Left ventricle myocardium inferior (tissue), 1 donor: ENCODE results near the gene GYS2. TPM values are rescaled to one million over a fixed set of nuclear protein-coding genes. Genes with fewer than 3 reads are reported as not detected.

Source experiments
- DNase-seq: peaks from one replicate; pipeline ENCODE4 v3.0.0-alpha.2; 2020
- H3K27ac ChIP-seq: fragments of 200-600 bp; replicated peaks from 2 replicates; pipeline ENCODE4 v1.8.0; 2021
- H3K27me3 ChIP-seq: fragments of 200-600 bp; 2 replicates; pipeline ENCODE4 v1.8.0; 2021; ENCODE audit warnings: low read depth
- H3K36me3 ChIP-seq: fragments of 200-600 bp; 2 replicates; pipeline ENCODE4 v1.8.0; 2021
- H3K4me1 ChIP-seq: fragments of 200-600 bp; 2 replicates; pipeline ENCODE4 v1.8.0; 2021
- H3K4me3 ChIP-seq: fragments of 200-600 bp; 2 replicates; pipeline ENCODE4 v1.8.0; 2021; ENCODE audit warnings: mild to moderate bottlenecking, moderate library complexity
- H3K9me3 ChIP-seq: fragments of 200-600 bp; replicated peaks from 2 replicates; pipeline ENCODE4 v1.8.0; 2021
- CTCF ChIP-seq: fragments of 200-600 bp; IDR thresholded peaks from 2 replicates; pipeline ENCODE4 v1.8.0; 2021; ENCODE audit warnings: antibody characterized with exemption, mild to moderate bottlenecking, borderline replicate concordance
- intact Hi-C: fragments of 100-400 bp; cut with micrococcal nuclease; formaldehyde crosslinking; loops from one replicate; pipeline ENCODE4 v1.11.0; 2022
- total RNA-seq: library from RNA; stranded (reverse); fragmentation: NEBNext Ultra II Directional; extraction: Animal tissue kit (Norgen Biotek cat#: 25700); gene quantifications from one replicate; pipeline ENCODE4 v1.2.1, GENCODE V29; 2021
- donor health status: DM: no; HTN: yes; CAD: no; lungs with severe emphysema.

Gene GYS2
- total RNA-seq, 1 donor from 2014 or later, result not detected

GRCh38 chr12:21502872-21503271 is 101.8 kb downstream of the GYS2 start:
- Histone ChIP-seq H3K4me1 (peaks cover 76% of the 10 kb centered on the region), H3K36me3 (peaks cover 11% of the 10 kb centered on the region), H3K4me3 (peak overlapping the region; percentile 94), H3K27me3 (no peaks in the 10 kb centered on the region), H3K9me3 (no peaks in the 10 kb centered on the region), H3K27ac (no peak overlapping the region)
- TF ChIP-seq CTCF, result no peak
- intact Hi-C loops, result loop anchor here (5.0 to 10.0 kb wide), 2 partner anchors 172 to 389 kb away; no protein-coding TSS in a partner anchor
- DNase-seq, result no peak

- no peak for TF ChIP-seq CTCF
- no peak for DNase-seq
- peak overlapping the region; percentile 94 for H3K4me3 ChIP-seq
- H3K36me3 ChIP-seq, result peaks cover 14% of the 10 kb centered on the region
- no peaks in the 10 kb centered on the region for H3K9me3 ChIP-seq
- no peaks in the 10 kb centered on the region for H3K27me3 ChIP-seq
- H3K4me1 ChIP-seq, result peaks cover 76% of the 10 kb centered on the region
- H3K27ac ChIP-seq, result peak overlapping the region; percentile 87
- intact Hi-C loops, result loop anchor here (5.0 to 10.0 kb wide), 2 partner anchors 173 to 390 kb away; no protein-coding TSS in a partner anchor
These were observed 102.5 kb downstream of the GYS2 start for GRCh38 chr12:21502164-21502496.

- peaks cover 20% of the 10 kb centered on the region for H3K36me3 ChIP-seq
- H3K4me1 ChIP-seq, result peaks cover 76% of the 10 kb centered on the region
- H3K4me3 ChIP-seq, result peak within 1 kb of the TSS; percentile 94
- no peaks in the 10 kb centered on the region for H3K27me3 ChIP-seq
- DNase-seq, result peak; percentile 91
- no peak for TF ChIP-seq CTCF
- no peaks in the 10 kb centered on the region for H3K9me3 ChIP-seq
- intact Hi-C loops, result loop anchor here (5.0 to 10.0 kb wide), 2 partner anchors 173 to 391 kb away; no protein-coding TSS in a partner anchor
- H3K27ac ChIP-seq, result peak within 1 kb of the TSS; percentile 87
These were observed 103.1 kb downstream of the GYS2 start, which contains the start of the genes GOLT1B and RECQL for GRCh38 chr12:21501258-21502163. Gene GOLT1B (plus strand): TSS chr12:21501789. CDS start chr12:21501924, 135 bp downstream. Gene RECQL (minus strand): TSS chr12:21501635. CDS start chr12:21499570, 2,065 bp downstream.

- DNase-seq, result no peak
- H3K27ac ChIP-seq, result peak overlapping the region; percentile 87
- no peaks in the 10 kb centered on the region for H3K27me3 ChIP-seq
- intact Hi-C loops, result loop anchor here (5.0 to 10.0 kb wide), 2 partner anchors 174 to 391 kb away; no protein-coding TSS in a partner anchor
- H3K36me3 ChIP-seq, result peaks cover 27% of the 10 kb centered on the region
- no peak for TF ChIP-seq CTCF
- no peaks in the 10 kb centered on the region for H3K9me3 ChIP-seq
- H3K4me3 ChIP-seq, result peak overlapping the region; percentile 94
- H3K4me1 ChIP-seq, result peaks cover 75% of the 10 kb centered on the region
These were observed 103.8 kb downstream of the GYS2 start for GRCh38 chr12:21500786-21501257.

- DNase-seq, result no peak
- intact Hi-C loops, result loop anchor here (5.0 to 10.0 kb wide), 2 partner anchors 175 to 393 kb away; no protein-coding TSS in a partner anchor
- peak overlapping the region; percentile 87 for H3K27ac ChIP-seq
- H3K9me3 ChIP-seq, result no peaks in the 10 kb centered on the region
- H3K36me3 ChIP-seq, result peaks cover 36% of the 10 kb centered on the region
- no peaks in the 10 kb centered on the region for H3K27me3 ChIP-seq
- TF ChIP-seq CTCF, result no peak
- peak overlapping the region; percentile 94 for H3K4me3 ChIP-seq
- H3K4me1 ChIP-seq, result peaks cover 65% of the 10 kb centered on the region
These were observed 104.9 kb downstream of the GYS2 start for GRCh38 chr12:21499765-21500164.

Other genes with a start within 250 kb of the GYS2 start
- gene IAPP, start 231.9 kb downstream of the GYS2 start, total RNA-seq, result not detected
- gene PYROXD1, start 167.2 kb downstream of the GYS2 start, total RNA-seq, result 17.6 TPM
- gene RECQL, start 103.2 kb downstream of the GYS2 start, total RNA-seq, result 23.1 TPM
- gene GOLT1B, start 103.1 kb downstream of the GYS2 start, total RNA-seq, result 17.5 TPM
- 16.5 TPM for gene SPX, start 78.6 kb downstream of the GYS2 start, total RNA-seq
- 2,441 TPM for gene LDHB, start 53.0 kb upstream of the GYS2 start, total RNA-seq
- 51.3 TPM for gene KCNJ8, start 169.9 kb upstream of the GYS2 start, total RNA-seq